ENCODE results near the gene FXYD6. TPM values are rescaled to one million over a fixed set of nuclear protein-coding genes. Genes with fewer than 3 reads are reported as not detected.

FXYD6 gene
- total and polyA plus RNA-seq, 4 donors: 14.5 to 28.7 (median 28.4) TPM

DNA sequence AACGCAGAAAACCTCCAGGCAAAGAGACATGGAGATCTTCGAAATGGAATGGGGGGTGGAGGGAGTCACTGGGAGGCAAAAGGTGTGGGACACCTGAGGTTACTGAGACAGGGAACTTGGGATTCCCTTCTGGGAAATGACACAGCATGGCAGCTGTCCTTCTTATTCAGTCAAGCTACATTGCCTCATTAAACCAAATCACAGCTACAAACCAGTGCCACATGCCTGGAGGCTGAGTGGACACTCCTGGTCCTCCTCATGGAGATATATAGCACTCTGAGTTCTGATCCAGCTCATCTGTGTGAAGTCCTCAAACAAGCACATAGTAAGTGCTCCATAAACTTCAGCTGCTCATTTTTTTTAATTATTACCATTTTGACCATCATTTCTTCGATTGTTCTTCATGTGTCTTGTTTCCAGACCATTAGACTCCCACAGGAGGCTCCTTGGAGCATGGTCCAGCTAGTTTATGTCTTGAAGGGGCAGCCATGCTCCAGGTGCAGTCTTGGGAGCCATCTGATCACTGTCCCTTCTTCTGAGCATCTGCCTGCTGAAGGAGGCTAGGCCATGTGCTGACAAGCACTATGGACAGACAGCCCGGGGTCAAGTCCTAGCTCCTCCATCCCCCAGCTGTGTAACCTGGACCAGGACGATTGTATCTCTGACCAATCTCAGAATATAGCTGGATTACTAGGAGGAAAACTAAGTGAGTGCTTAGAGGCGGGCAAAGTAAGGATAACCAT, 42.2 kb downstream of the FXYD6 start:
- Histone ChIP-seq H3K9me3 (ENCODE audit: control insufficient read depth, low read length) (no peaks in the 10 kb centered on the region), H3K27me3 (ENCODE audit: control insufficient read depth in 1 of 2, insufficient read depth in 2 of 2, low read length in 1 of 2) (no peaks in the 10 kb centered on the region), H3K27ac (ENCODE audit: low read depth in 1 of 2, low read length in 2 of 2) (no peak overlapping the region), H3K4me1 (ENCODE audit: control insufficient read depth in 1 of 2, insufficient read depth in 2 of 2, low read length in 2 of 2) (no peaks in the 10 kb centered on the region), H3K36me3 (ENCODE audit: control insufficient read depth in 1 of 2, insufficient read depth in 2 of 2, low read length in 1 of 2) (no peaks in the 10 kb centered on the region), H3K4me3 (ENCODE audit: low read length in 2 of 2) (no peak overlapping the region)
- ATAC-seq (ENCODE audit: low FRiP score) (no peak), DNase-seq (peak in 1 of 2 donors; percentile 20)
- intact Hi-C loops (cut with DNase I): no loop called here
- WGBS, 2 donors: 88 to 93% methylated on average over 6 of the region's 6 CpGs

DNA sequence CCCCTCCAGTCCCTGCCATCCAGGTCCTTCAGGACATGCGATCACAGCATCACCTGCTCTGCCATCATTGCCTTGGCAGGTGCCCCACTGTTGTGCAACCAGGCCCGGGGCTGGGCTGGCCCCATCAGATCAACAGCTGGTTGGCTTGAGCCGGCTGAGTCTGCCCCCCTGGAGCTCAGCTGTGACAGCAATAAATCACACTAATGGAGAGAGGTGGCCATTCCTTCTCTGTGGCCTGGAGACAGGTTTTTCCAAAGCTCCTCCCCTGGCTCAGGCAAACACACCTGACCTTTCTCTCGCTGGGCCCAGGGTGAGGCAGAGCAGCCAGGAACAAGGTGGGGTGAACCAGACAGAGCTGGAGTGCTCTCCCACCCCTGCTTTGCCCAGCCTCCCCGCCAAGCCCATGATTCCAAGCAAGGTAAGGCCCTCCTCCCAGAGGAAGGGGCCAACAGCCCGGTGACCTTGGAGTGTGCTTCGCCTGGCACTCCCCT, 43.0 kb downstream of the FXYD6 start:
- Histone ChIP-seq H3K9me3 (ENCODE audit: control insufficient read depth, low read length) (no peaks in the 10 kb centered on the region), H3K27me3 (ENCODE audit: control insufficient read depth in 1 of 2, insufficient read depth in 2 of 2, low read length in 1 of 2) (no peaks in the 10 kb centered on the region), H3K27ac (ENCODE audit: low read depth in 1 of 2, low read length in 2 of 2) (no peak overlapping the region), H3K4me1 (ENCODE audit: control insufficient read depth in 1 of 2, insufficient read depth in 2 of 2, low read length in 2 of 2) (no peaks in the 10 kb centered on the region), H3K36me3 (ENCODE audit: control insufficient read depth in 1 of 2, insufficient read depth in 2 of 2, low read length in 1 of 2) (no peaks in the 10 kb centered on the region), H3K4me3 (ENCODE audit: low read length in 2 of 2) (no peak overlapping the region)
- ATAC-seq (ENCODE audit: low FRiP score): no peak
- intact Hi-C loops (cut with DNase I): no loop called here
- WGBS, 2 donors: 71% methylated on average over 7 of the region's 7 CpGs
- DNase-seq: peak in 1 of 2 donors; percentile 56

DNA sequence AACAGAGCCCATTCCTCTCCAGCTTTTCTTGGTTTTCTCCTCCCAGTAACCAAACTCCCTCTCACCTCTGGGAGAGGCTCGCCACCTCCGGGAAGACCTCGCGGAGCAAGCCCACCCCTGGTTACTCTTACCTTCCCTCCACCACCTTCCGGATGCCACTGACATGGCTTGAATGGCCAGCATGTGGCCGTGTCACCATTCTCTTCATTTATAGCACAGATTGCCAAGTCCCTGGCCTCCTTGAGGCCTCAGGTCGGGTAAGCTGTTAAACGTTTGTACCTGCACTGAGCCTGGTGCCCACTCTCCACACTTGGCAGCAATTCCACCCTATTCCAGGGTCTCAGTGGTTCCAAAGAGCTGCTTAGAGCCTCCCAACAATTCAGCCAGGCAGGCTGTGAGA, 43.9 kb downstream of the FXYD6 start:
- DNase-seq (peak in 1 of 2 donors; percentile 48), ATAC-seq (ENCODE audit: low FRiP score) (no peak)
- no peaks in the 10 kb centered on the region for H3K9me3 ChIP-seq (ENCODE audit: control insufficient read depth, low read length)
- H3K27me3 ChIP-seq (ENCODE audit: control insufficient read depth in 1 of 2, insufficient read depth in 2 of 2, low read length in 1 of 2): no peaks in the 10 kb centered on the region
- intact Hi-C loops (cut with DNase I): no loop called here
- no peaks in the 10 kb centered on the region for H3K4me1 ChIP-seq (ENCODE audit: control insufficient read depth in 1 of 2, insufficient read depth in 2 of 2, low read length in 2 of 2)
- 93 to 97% methylated on average over 8 of the region's 8 CpGs for WGBS, 2 donors
- no peak overlapping the region for H3K27ac ChIP-seq (ENCODE audit: low read depth in 1 of 2, low read length in 2 of 2)
- H3K4me3 ChIP-seq (ENCODE audit: low read length in 2 of 2): no peak overlapping the region
- no peaks in the 10 kb centered on the region for H3K36me3 ChIP-seq (ENCODE audit: control insufficient read depth in 1 of 2, insufficient read depth in 2 of 2, low read length in 1 of 2)

- H3K27me3 ChIP-seq (ENCODE audit: control insufficient read depth in 1 of 2, insufficient read depth in 2 of 2, low read length in 1 of 2): no peaks in the 10 kb centered on the region
- no peaks in the 10 kb centered on the region for H3K9me3 ChIP-seq (ENCODE audit: control insufficient read depth, low read length)
- H3K27ac ChIP-seq (ENCODE audit: low read depth in 1 of 2, low read length in 2 of 2): no peak overlapping the region
- DNase-seq (peak in 1 of 2 donors; percentile 50), ATAC-seq (ENCODE audit: low FRiP score) (no peak)
- intact Hi-C loops (cut with DNase I): no loop called here
- H3K4me1 ChIP-seq (ENCODE audit: control insufficient read depth in 1 of 2, insufficient read depth in 2 of 2, low read length in 2 of 2): no peaks in the 10 kb centered on the region
- no peak overlapping the region for H3K4me3 ChIP-seq (ENCODE audit: low read length in 2 of 2)
- no peaks in the 10 kb centered on the region for H3K36me3 ChIP-seq (ENCODE audit: control insufficient read depth in 1 of 2, insufficient read depth in 2 of 2, low read length in 1 of 2)
- WGBS, 2 donors: 85 to 86% methylated on average over 7 of the region's 7 CpGs
Observed at GRCh38 chr11:117831661-117832415, 44.6 kb downstream of the FXYD6 start.

DNA sequence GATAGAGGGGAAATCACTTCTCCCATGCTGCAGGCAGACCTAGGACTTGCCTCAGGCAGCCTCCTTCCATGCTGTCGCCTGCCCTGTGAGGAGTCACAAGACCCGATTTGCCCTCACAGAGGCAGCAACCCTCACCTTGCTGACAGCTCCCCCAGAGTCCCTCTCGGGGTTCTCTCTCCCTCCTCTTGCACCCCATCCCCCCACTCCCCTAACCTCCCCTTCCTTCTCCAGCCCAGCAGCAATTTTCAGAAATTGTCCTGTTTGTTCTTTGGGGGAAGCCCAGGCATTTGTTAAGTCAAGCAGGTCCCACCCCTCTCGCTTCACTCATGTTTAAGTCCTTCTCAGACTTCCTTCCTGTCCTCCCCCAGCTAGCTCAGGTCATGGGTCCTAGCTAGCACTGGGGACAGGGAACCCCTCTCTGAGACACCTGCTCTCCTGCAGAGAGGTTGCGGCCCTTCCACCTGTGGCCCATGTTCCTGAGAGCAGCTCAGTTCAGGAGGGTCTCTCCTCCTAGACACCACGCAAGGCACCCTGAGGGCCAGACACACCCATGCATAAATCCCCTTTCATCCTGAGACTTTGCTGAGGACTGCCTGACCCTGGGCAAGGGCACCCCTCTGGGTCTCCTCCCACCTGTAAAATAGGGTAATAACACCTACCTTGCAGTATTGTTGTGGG, 45.6 kb downstream of the FXYD6 start:
- peak in 1 of 2 donors; percentile 55 for DNase-seq
- Histone ChIP-seq H3K36me3 (ENCODE audit: control insufficient read depth in 1 of 2, insufficient read depth in 2 of 2, low read length in 1 of 2) (no peaks in the 10 kb centered on the region), H3K27me3 (ENCODE audit: control insufficient read depth in 1 of 2, insufficient read depth in 2 of 2, low read length in 1 of 2) (no peaks in the 10 kb centered on the region), H3K9me3 (ENCODE audit: control insufficient read depth, low read length) (no peaks in the 10 kb centered on the region), H3K27ac (ENCODE audit: low read depth in 1 of 2, low read length in 2 of 2) (no peak overlapping the region), H3K4me1 (ENCODE audit: control insufficient read depth in 1 of 2, insufficient read depth in 2 of 2, low read length in 2 of 2) (no peaks in the 10 kb centered on the region), H3K4me3 (ENCODE audit: low read length in 2 of 2) (no peak overlapping the region)
- WGBS, 2 donors: 64 to 78% methylated on average over 6 of the region's 6 CpGs
- no peak for ATAC-seq (ENCODE audit: low FRiP score)
- intact Hi-C loops (cut with DNase I): no loop called here

GRCh38 chr11:117830072-117830471, 46.4 kb downstream of the FXYD6 start:
- 79 to 83% methylated on average over 13 to 14 of the region's 14 CpGs for WGBS, 2 donors
- Histone ChIP-seq H3K36me3 (ENCODE audit: control insufficient read depth in 1 of 2, insufficient read depth in 2 of 2, low read length in 1 of 2) (no peaks in the 10 kb centered on the region), H3K27ac (ENCODE audit: low read depth in 1 of 2, low read length in 2 of 2) (no peak overlapping the region), H3K9me3 (ENCODE audit: control insufficient read depth, low read length) (no peaks in the 10 kb centered on the region), H3K4me3 (ENCODE audit: low read length in 2 of 2) (no peak overlapping the region), H3K27me3 (ENCODE audit: control insufficient read depth in 1 of 2, insufficient read depth in 2 of 2, low read length in 1 of 2) (no peaks in the 10 kb centered on the region), H3K4me1 (ENCODE audit: control insufficient read depth in 1 of 2, insufficient read depth in 2 of 2, low read length in 2 of 2) (no peaks in the 10 kb centered on the region)
- intact Hi-C loops (cut with DNase I): no loop called here
- DNase-seq (peak in 1 of 2 donors; percentile 46), ATAC-seq (ENCODE audit: low FRiP score) (no peak)

DNA sequence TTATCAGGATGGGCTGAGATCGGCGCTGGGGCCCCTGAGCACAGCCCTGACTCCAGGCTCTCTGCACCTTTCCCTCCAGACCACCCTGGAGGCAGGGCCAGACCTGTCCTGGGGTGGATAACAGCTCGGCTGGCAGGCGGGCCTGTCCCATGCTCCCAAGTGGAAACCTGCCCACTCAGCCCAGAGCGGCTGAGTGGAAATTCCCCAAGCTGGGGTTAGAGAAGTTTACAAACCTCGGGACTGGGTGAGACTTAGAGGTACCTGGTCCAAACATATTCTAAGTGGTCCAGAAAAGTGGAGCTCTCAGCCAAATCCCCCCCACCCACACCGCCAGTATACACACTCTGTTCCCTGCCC, 47.1 kb downstream of the FXYD6 start:
- Histone ChIP-seq H3K4me3 (ENCODE audit: low read length in 2 of 2) (no peak overlapping the region), H3K27ac (ENCODE audit: low read depth in 1 of 2, low read length in 2 of 2) (no peak overlapping the region), H3K36me3 (ENCODE audit: control insufficient read depth in 1 of 2, insufficient read depth in 2 of 2, low read length in 1 of 2) (no peaks in the 10 kb centered on the region), H3K4me1 (ENCODE audit: control insufficient read depth in 1 of 2, insufficient read depth in 2 of 2, low read length in 2 of 2) (no peaks in the 10 kb centered on the region), H3K27me3 (ENCODE audit: control insufficient read depth in 1 of 2, insufficient read depth in 2 of 2, low read length in 1 of 2) (no peaks in the 10 kb centered on the region), H3K9me3 (ENCODE audit: control insufficient read depth, low read length) (no peaks in the 10 kb centered on the region)
- intact Hi-C loops (cut with DNase I): no loop called here
- no peak for ATAC-seq (ENCODE audit: low FRiP score)
- 61 to 62% methylated on average over 7 of the region's 7 CpGs for WGBS, 2 donors
- no peak for DNase-seq

DNA sequence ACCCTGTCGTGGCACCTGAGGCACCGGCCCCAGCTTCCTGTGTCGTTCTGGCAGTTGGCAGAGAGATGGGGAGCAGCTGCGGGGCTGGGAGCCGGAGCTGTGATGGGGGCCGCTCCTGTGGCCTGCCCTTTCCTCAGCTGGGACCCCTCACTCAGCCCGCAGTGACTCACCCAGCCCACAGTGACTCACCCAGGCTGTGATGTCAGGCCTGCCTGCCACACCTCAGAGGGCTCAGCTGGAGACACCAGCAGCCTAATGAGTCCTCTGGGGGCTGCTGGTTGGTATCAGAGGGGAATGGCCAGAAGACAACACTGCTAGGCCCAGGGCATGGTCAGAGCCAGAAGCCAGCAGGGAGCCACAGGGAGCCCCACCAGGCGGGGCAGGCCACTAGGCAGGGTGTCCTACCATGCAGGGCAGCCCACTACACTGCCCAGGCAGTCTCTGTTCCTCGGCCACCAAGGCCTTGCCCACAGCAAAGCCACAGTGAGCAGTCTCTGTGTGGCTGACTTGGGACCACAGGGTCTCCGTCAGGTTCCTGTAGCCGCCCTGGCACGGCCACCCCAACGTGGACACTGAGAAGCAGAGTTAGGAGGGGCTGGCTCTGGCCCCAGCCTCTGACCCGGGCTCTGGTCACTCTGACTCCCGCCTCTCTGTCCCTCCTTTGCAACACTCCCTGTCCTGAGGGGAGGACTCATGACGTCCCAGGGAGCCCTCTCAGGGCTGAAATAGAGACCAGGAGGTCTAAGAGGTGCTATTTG, 47.7 kb downstream of the FXYD6 start:
- no peaks in the 10 kb centered on the region for H3K4me1 ChIP-seq (ENCODE audit: control insufficient read depth in 1 of 2, insufficient read depth in 2 of 2, low read length in 2 of 2)
- 64 to 75% methylated on average over 16 of the region's 16 CpGs for WGBS, 2 donors
- no peak overlapping the region for H3K4me3 ChIP-seq (ENCODE audit: low read length in 2 of 2)
- DNase-seq (peak; percentile 79 to 82), ATAC-seq (ENCODE audit: low FRiP score) (no peak)
- no peak overlapping the region for H3K27ac ChIP-seq (ENCODE audit: low read depth in 1 of 2, low read length in 2 of 2)
- H3K9me3 ChIP-seq (ENCODE audit: control insufficient read depth, low read length): no peaks in the 10 kb centered on the region
- H3K36me3 ChIP-seq (ENCODE audit: control insufficient read depth in 1 of 2, insufficient read depth in 2 of 2, low read length in 1 of 2): no peaks in the 10 kb centered on the region
- intact Hi-C loops (cut with DNase I): no loop called here
- H3K27me3 ChIP-seq (ENCODE audit: control insufficient read depth in 1 of 2, insufficient read depth in 2 of 2, low read length in 1 of 2): no peaks in the 10 kb centered on the region

Data from aorta (tissue), 5 donors.